GM19467 (cell line): ENCODE results near the gene MCM10.

Source experiments
- ATAC-seq: cut with Tn5 transposase; IDR thresholded peaks from one replicate; pipeline ENCODE4 v1.9.1; 2021; ENCODE audit warnings: mild to moderate bottlenecking, moderate library complexity; ENCODE audit not compliant: unreplicated experiment

The MCM10 gene

GRCh38 chr10:13256627-13257026 is 95.3 kb downstream of the MCM10 start:
- ATAC-seq: no peak

- ATAC-seq: no peak
These were observed 96.3 kb downstream of the MCM10 start for GRCh38 chr10:13257621-13258140.
